Measurements from ENCODE around the gene SPC25. TPM values are rescaled to one million over a fixed set of nuclear protein-coding genes. Genes with fewer than 3 reads are reported as not detected.

SPC25 gene
- total RNA-seq, 1 donor from 2014 or later, result 60.0 TPM

GRCh38 chr2:168903888-168904287 is 13.7 kb upstream of the SPC25 start:
- Histone ChIP-seq H2AFZ (replicated peaks) (peak overlapping the region; percentile 4), H3F3A (ENCODE audit: low read depth) (peaks cover 9% of the 10 kb centered on the region), H3K79me2 (ENCODE audit: low read depth) (no peaks in the 10 kb centered on the region)

GRCh38 chr2:168901003-168901402 is 10.8 kb upstream of the SPC25 start, which contains the start of gene G6PC2:
Gene G6PC2, plus strand, starts transcription at chr2:168901291. Its CDS starts 41 bp downstream, at chr2:168901332.
- no peaks in the 10 kb centered on the region for H3K27me3 ChIP-seq
- H3K79me2 ChIP-seq (ENCODE audit: low read depth), result no peaks in the 10 kb centered on the region
- H3K9me3 Mint-ChIP-seq, result no peaks in the 10 kb centered on the region
- no peak within 1 kb of the TSS for H3K4me3 ChIP-seq
- no peaks in the 10 kb centered on the region for H3K36me3 ChIP-seq
- no peak within 1 kb of the TSS for H3K4me2 ChIP-seq
- no peak for TF ChIP-seq EZH2phosphoT487 (IDR thresholded peaks at IDR 0.05)
- no peak for TF ChIP-seq CTCF (IDR thresholded peaks at IDR 0.05)
- TF ChIP-seq EZH2 (IDR thresholded peaks at IDR 0.05), result no peak
- no peak within 1 kb of the TSS for H2AFZ ChIP-seq (replicated peaks)
- H3F3A ChIP-seq (ENCODE audit: low read depth), result peaks cover 4% of the 10 kb centered on the region
- no peak within 1 kb of the TSS for H3K4me3 Mint-ChIP-seq
- H3K27ac ChIP-seq, result no peak within 1 kb of the TSS
- H3K27ac Mint-ChIP-seq, result no peak within 1 kb of the TSS
- no peaks in the 10 kb centered on the region for H3K36me3 Mint-ChIP-seq
- H3K9ac ChIP-seq, result no peak within 1 kb of the TSS
- H3K27me3 Mint-ChIP-seq (ENCODE audit: insufficient read depth, low read depth), result peaks cover 2% of the 10 kb centered on the region
- DNase-seq (ENCODE audit: low spot score), result no peak
- H3K4me1 Mint-ChIP-seq, result no peaks in the 10 kb centered on the region
- H3K4me1 ChIP-seq, result no peaks in the 10 kb centered on the region
- H4K20me1 ChIP-seq (ENCODE audit: low read depth), result no peaks in the 10 kb centered on the region
- no peaks in the 10 kb centered on the region for H3K9me3 ChIP-seq (ENCODE audit: low read depth)

More at GRCh38 chr2:168903888-168904287, 13.7 kb upstream of the SPC25 start:
- Mint-ChIP-seq H3K4me3 (no peak overlapping the region), H3K27ac (no peak overlapping the region), H3K9me3 (no peaks in the 10 kb centered on the region), H3K36me3 (no peaks in the 10 kb centered on the region), H3K4me1 (peaks cover 13% of the 10 kb centered on the region), H3K27me3 (ENCODE audit: insufficient read depth, low read depth) (peaks cover 2% of the 10 kb centered on the region)
- H3K36me3 ChIP-seq, result no peaks in the 10 kb centered on the region
- H3K9ac ChIP-seq, result no peak overlapping the region
- H3K4me1 ChIP-seq, result peaks cover 19% of the 10 kb centered on the region
- H3K27ac ChIP-seq, result no peak overlapping the region
- H4K20me1 ChIP-seq (ENCODE audit: low read depth), result no peaks in the 10 kb centered on the region
- H3K9me3 ChIP-seq (ENCODE audit: low read depth), result no peaks in the 10 kb centered on the region
- no peak overlapping the region for H3K4me3 ChIP-seq
- no peak for DNase-seq (ENCODE audit: low spot score)
- TF ChIP-seq EZH2 (IDR thresholded peaks at IDR 0.05), result no peak
- TF ChIP-seq CTCF (IDR thresholded peaks at IDR 0.05), result no peak
- TF ChIP-seq EZH2phosphoT487 (IDR thresholded peaks at IDR 0.05), result no peak
- H3K27me3 ChIP-seq, result no peaks in the 10 kb centered on the region
- H3K4me2 ChIP-seq, result no peak overlapping the region

GRCh38 chr2:168897449-168897848 is 7.2 kb upstream of the SPC25 start:
- H3K27me3 ChIP-seq, result peaks cover 4% of the 10 kb centered on the region
- no peak overlapping the region for H3K27ac ChIP-seq
- H2AFZ ChIP-seq (replicated peaks), result no peak overlapping the region
- no peak overlapping the region for H3K4me3 ChIP-seq
- H4K20me1 ChIP-seq (ENCODE audit: low read depth), result no peaks in the 10 kb centered on the region
- H3K79me2 ChIP-seq (ENCODE audit: low read depth), result no peaks in the 10 kb centered on the region
- H3K27me3 Mint-ChIP-seq (ENCODE audit: insufficient read depth, low read depth), result peaks cover 3% of the 10 kb centered on the region
- DNase-seq (ENCODE audit: low spot score), result no peak
- H3F3A ChIP-seq (ENCODE audit: low read depth), result peaks cover 4% of the 10 kb centered on the region
- no peaks in the 10 kb centered on the region for H3K4me1 ChIP-seq
- H3K9me3 Mint-ChIP-seq, result no peaks in the 10 kb centered on the region
- TF ChIP-seq EZH2 (IDR thresholded peaks at IDR 0.05) (no peak), EZH2phosphoT487 (IDR thresholded peaks at IDR 0.05) (no peak), CTCF (IDR thresholded peaks at IDR 0.05) (no peak)
- no peaks in the 10 kb centered on the region for H3K36me3 Mint-ChIP-seq
- no peak overlapping the region for H3K9ac ChIP-seq
- no peak overlapping the region for H3K27ac Mint-ChIP-seq
- H3K4me2 ChIP-seq, result no peak overlapping the region
- H3K4me3 Mint-ChIP-seq, result no peak overlapping the region
- H3K4me1 Mint-ChIP-seq, result no peaks in the 10 kb centered on the region
- H3K36me3 ChIP-seq, result no peaks in the 10 kb centered on the region
- H3K9me3 ChIP-seq (ENCODE audit: low read depth), result no peaks in the 10 kb centered on the region
